PC-3 (cell line): ENCODE data around the gene AVEN.

Source experiments
- EZH2 ChIP-seq: fragments of 300-600 bp; sonication (generic); IDR thresholded peaks from one replicate; pipeline ENCODE4 v1.6.1; 2017; ENCODE audit warnings: antibody characterized with exemption, mild to moderate bottlenecking, low read length; ENCODE audit not compliant: unreplicated experiment
- TF ChIP-seq, protein P1 (sequence below): fragments of 300-600 bp; sonication (generic); conservative IDR thresholded peaks from 2 replicates; pipeline ENCODE4 v1.5.1; 2017; ENCODE audit warnings: antibody characterized with exemption, low read depth, mild to moderate bottlenecking, low read length

DNA sequence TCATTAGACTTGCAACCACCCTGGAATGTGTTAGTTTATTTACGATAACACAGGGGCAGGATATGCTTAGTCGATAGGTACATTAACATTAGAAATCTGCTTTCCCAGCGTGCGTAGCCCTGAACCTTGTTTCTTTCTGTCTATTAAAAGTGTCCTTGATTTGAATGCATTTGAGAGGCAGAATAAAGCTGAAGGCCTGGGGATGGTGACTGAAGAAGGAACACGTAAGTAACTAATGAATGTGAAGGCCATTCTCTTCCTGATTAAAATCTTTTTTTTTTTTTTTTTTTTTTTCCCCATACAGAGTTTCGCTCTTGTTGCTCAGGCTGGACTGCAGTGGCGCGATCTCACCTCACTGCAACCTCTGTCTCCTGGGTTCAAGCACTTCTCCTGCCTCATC is 213.6 kb downstream of the AVEN start:
- TF ChIP-seq, protein P1, sequence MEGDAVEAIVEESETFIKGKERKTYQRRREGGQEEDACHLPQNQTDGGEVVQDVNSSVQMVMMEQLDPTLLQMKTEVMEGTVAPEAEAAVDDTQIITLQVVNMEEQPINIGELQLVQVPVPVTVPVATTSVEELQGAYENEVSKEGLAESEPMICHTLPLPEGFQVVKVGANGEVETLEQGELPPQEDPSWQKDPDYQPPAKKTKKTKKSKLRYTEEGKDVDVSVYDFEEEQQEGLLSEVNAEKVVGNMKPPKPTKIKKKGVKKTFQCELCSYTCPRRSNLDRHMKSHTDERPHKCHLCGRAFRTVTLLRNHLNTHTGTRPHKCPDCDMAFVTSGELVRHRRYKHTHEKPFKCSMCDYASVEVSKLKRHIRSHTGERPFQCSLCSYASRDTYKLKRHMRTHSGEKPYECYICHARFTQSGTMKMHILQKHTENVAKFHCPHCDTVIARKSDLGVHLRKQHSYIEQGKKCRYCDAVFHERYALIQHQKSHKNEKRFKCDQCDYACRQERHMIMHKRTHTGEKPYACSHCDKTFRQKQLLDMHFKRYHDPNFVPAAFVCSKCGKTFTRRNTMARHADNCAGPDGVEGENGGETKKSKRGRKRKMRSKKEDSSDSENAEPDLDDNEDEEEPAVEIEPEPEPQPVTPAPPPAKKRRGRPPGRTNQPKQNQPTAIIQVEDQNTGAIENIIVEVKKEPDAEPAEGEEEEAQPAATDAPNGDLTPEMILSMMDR: no peak
- TF ChIP-seq EZH2: no peak
